Nephron progenitor cell (in vitro differentiated cells): Measurements from ENCODE around the gene RAPGEF5.

Experiments
- DNase-seq: peaks from one replicate; pipeline ENCODE4 v3.0.0; 2021
- H3K27ac Mint-ChIP-seq: 2 replicates; pipeline ENCODE4 v1.8.0; 2021; ENCODE audit warnings: mild to moderate bottlenecking, moderate library complexity, mixed read lengths
- H3K27me3 Mint-ChIP-seq: 2 replicates; pipeline ENCODE4 v1.8.0; 2021; ENCODE audit warnings: mild to moderate bottlenecking, low read depth, mixed read lengths; ENCODE audit not compliant: poor library complexity
- H3K36me3 Mint-ChIP-seq: 2 replicates; pipeline ENCODE4 v1.8.0; 2021; ENCODE audit warnings: low read depth, mixed read lengths
- H3K4me1 Mint-ChIP-seq: 2 replicates; pipeline ENCODE4 v1.8.0; 2021; ENCODE audit warnings: mixed read lengths
- H3K4me3 Mint-ChIP-seq: 2 replicates; pipeline ENCODE4 v1.8.0; 2021; ENCODE audit warnings: mild to moderate bottlenecking, moderate library complexity, mixed read lengths
- H3K9me3 Mint-ChIP-seq: 2 replicates; pipeline ENCODE4 v1.8.0; 2021; ENCODE audit warnings: mild to moderate bottlenecking, moderate library complexity, mixed read lengths
- TF ChIP-seq, protein P1 (sequence below): fragments of 200-600 bp; sonication (generic); IDR thresholded peaks from 2 replicates; pipeline ENCODE4 v1.5.0; 2021; ENCODE audit warnings: antibody characterized with exemption

RAPGEF5 gene

GRCh38 chr7:22187691-22188348 is 169.1 kb downstream of the RAPGEF5 start:
- Mint-ChIP-seq H3K36me3 (no peaks in the 10 kb centered on the region), H3K4me3 (no peak overlapping the region), H3K4me1 (peaks cover 35% of the 10 kb centered on the region), H3K27ac (no peak overlapping the region), H3K9me3 (no peaks in the 10 kb centered on the region), H3K27me3 (peaks cover under 1% of the 10 kb centered on the region)
- TF ChIP-seq, protein P1, sequence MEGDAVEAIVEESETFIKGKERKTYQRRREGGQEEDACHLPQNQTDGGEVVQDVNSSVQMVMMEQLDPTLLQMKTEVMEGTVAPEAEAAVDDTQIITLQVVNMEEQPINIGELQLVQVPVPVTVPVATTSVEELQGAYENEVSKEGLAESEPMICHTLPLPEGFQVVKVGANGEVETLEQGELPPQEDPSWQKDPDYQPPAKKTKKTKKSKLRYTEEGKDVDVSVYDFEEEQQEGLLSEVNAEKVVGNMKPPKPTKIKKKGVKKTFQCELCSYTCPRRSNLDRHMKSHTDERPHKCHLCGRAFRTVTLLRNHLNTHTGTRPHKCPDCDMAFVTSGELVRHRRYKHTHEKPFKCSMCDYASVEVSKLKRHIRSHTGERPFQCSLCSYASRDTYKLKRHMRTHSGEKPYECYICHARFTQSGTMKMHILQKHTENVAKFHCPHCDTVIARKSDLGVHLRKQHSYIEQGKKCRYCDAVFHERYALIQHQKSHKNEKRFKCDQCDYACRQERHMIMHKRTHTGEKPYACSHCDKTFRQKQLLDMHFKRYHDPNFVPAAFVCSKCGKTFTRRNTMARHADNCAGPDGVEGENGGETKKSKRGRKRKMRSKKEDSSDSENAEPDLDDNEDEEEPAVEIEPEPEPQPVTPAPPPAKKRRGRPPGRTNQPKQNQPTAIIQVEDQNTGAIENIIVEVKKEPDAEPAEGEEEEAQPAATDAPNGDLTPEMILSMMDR: no peak
- DNase-seq: no peak

DNA sequence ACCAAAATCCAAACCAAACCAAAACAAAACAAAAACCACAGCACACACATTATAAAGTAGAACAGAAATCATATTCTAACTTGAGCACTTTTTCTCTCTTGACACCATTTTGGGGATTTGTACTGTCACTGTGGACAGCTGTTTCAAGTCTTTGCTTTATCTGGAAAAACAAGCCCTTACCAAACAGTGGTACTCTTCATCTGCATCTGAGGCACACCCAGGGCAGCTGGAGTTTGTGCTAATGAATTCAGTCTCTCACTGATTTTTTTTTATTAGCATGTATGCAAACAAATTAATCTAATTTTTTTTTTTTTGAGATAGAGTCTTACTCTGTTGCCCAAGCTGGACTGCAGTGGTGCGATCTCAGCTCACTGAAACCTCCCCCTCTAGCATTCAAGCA is 171.4 kb downstream of the RAPGEF5 start:
- no peak for DNase-seq
- no peak overlapping the region for H3K27ac Mint-ChIP-seq
- peaks cover 3% of the 10 kb centered on the region for H3K9me3 Mint-ChIP-seq
- no peaks in the 10 kb centered on the region for H3K27me3 Mint-ChIP-seq
- peaks cover 12% of the 10 kb centered on the region for H3K4me1 Mint-ChIP-seq
- TF ChIP-seq, protein P1: no peak
- H3K4me3 Mint-ChIP-seq: no peak overlapping the region
- peaks cover 5% of the 10 kb centered on the region for H3K36me3 Mint-ChIP-seq

GRCh38 chr7:22184549-22185199 is 172.3 kb downstream of the RAPGEF5 start:
- DNase-seq: no peak

GRCh38 chr7:22183522-22184280 is 173.3 kb downstream of the RAPGEF5 start:
- no peak overlapping the region for H3K4me3 Mint-ChIP-seq
- H3K36me3 Mint-ChIP-seq: peaks cover 18% of the 10 kb centered on the region
- no peak for DNase-seq
- TF ChIP-seq, protein P1: no peak
- no peaks in the 10 kb centered on the region for H3K4me1 Mint-ChIP-seq
- peaks cover 18% of the 10 kb centered on the region for H3K9me3 Mint-ChIP-seq
- H3K27ac Mint-ChIP-seq: no peak overlapping the region
- no peaks in the 10 kb centered on the region for H3K27me3 Mint-ChIP-seq

More at GRCh38 chr7:22184549-22185199, 172.3 kb downstream of the RAPGEF5 start:
- H3K27ac Mint-ChIP-seq: no peak overlapping the region
- no peak overlapping the region for H3K4me3 Mint-ChIP-seq
- H3K9me3 Mint-ChIP-seq: peaks cover 12% of the 10 kb centered on the region
- peaks cover 14% of the 10 kb centered on the region for H3K36me3 Mint-ChIP-seq
- TF ChIP-seq, protein P1: no peak
- H3K4me1 Mint-ChIP-seq: peaks cover 6% of the 10 kb centered on the region
- H3K27me3 Mint-ChIP-seq: no peaks in the 10 kb centered on the region

DNA sequence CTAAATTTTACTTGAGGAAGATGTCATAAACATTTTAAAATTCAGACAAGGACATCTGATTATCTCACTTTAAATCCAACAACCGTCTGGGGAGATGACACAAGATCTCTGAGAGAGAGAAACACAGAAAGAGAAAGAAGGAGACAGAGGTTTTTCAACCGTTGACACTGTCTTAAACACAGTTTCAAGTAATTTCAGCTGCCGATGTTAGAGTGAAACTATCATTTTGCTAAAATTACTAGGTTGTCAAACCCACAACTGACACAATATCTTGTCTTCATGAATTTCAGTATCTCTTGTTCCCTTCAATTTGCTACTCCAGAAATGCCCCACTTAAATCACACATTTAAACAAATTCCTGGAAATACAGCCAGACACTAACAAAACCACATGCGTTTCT is 174.8 kb downstream of the RAPGEF5 start:
- Mint-ChIP-seq H3K9me3 (peaks cover 22% of the 10 kb centered on the region), H3K27ac (no peak overlapping the region), H3K27me3 (no peaks in the 10 kb centered on the region), H3K4me3 (no peak overlapping the region), H3K36me3 (peaks cover 30% of the 10 kb centered on the region), H3K4me1 (no peaks in the 10 kb centered on the region)
- TF ChIP-seq, protein P1: no peak
- no peak for DNase-seq
